ENCODE data around the gene KRTAP15-1. TPM values are rescaled to one million over a fixed set of nuclear protein-coding genes. Genes with fewer than 3 reads are reported as not detected.

Gene KRTAP15-1
- total RNA-seq, 1 donor from 2014 or later = not detected

DNA sequence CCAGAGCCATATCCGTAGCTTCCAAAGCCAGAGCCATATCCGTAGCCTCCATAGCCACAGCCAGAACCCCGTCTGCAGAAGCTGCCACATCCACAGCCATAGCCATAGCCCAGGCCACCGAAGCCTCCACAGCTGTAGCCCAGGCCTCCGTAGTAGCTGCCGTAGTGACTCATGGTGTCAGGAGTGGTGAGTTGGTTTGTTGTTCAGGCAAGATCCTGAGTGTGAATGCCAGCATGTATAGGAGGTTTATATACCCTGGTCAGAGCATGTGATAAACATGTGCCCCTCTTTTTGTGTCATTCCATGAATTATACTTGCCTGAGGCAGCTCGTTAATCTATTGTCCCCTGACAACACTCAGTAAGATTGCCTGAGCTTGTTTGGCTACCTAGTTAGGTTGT, 40.1 kb downstream of the KRTAP15-1 start, which contains the start of gene KRTAP19-1:
Gene KRTAP19-1, minus strand, starts transcription at position 223 of the 400 bp plus-strand sequence. Its CDS starts 50 bp downstream, at position 173.
- DNase-seq (ENCODE audit: missing footprints) (no peak), ATAC-seq (no peak)
- intact Hi-C loops (cut with DNase I) = loop anchor here (5.0 kb wide), 1 partner anchor 87 kb away; no protein-coding TSS in a partner anchor

- no peak for DNase-seq (ENCODE audit: missing footprints)
- intact Hi-C loops (cut with DNase I) = loop anchor here (5.0 kb wide), 1 partner anchor 85 kb away; no protein-coding TSS in a partner anchor
- ATAC-seq = no peak
These were observed 42.1 kb downstream of the KRTAP15-1 start for GRCh38 chr21:30482130-30482529.

DNA sequence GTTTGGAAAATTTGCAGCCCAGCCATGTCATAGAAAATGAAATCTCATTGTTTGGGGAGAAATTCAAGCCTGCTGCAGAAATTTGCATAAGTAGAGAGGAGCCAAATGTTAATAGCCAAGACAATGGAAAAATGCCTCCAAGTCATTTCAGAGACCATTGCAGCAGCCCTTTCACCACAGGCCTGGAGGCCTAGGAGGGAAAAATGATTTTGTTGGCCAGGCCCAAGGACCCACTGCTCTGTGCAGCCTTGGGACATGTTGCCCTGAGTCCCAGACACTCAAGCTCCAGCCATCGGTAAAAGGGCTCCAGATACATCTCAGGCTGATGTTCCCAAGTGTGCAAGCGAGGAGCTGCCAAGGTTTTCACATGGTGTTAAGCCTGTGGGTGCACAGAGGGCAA, 46.1 kb downstream of the KRTAP15-1 start:
- DNase-seq (ENCODE audit: missing footprints) (no peak), ATAC-seq (no peak)
- intact Hi-C loops (cut with DNase I) = no loop called here

DNA sequence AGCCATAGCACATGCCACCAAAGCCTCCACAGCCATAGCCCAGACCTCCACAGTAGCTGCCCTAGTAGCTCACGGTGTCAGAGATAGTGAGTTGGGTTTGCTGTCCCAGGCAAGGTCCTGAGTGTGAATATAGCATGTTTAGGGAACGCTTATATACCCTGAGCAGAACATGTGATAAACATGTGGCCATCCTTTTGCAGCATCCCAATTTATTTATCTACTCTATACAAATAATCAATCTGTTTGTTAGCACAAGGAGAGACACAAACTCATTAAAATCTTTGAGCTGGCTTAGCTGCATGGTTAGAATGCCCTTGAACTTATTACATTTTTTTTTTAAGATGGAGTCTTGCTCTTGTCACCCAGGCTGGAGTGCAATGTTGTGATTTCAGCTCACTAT, 47.3 kb downstream of the KRTAP15-1 start, which contains the start of gene KRTAP19-2:
Gene KRTAP19-2, minus strand, starts transcription at position 101 of the 400 bp plus-strand sequence. Its CDS starts 88 bp downstream, at position 13.
- ATAC-seq = no peak
- intact Hi-C loops (cut with DNase I) = no loop called here

More for the DNA sequence above, 47.3 kb downstream of the KRTAP15-1 start, which contains the start of gene KRTAP19-2:
- DNase-seq (ENCODE audit: missing footprints) = no peak

Other genes starting within 250 kb of the KRTAP15-1 start
- not detected for gene CLDN8, start 224.2 kb upstream of the KRTAP15-1 start, total RNA-seq
- gene KRTAP24-1, start 157.3 kb upstream of the KRTAP15-1 start, total RNA-seq = not detected
- not detected for gene KRTAP25-1, start 150.8 kb upstream of the KRTAP15-1 start, total RNA-seq
- not detected for gene KRTAP26-1, start 120.0 kb upstream of the KRTAP15-1 start, total RNA-seq
- gene KRTAP27-1, start 102.6 kb upstream of the KRTAP15-1 start, total RNA-seq = not detected
- not detected for gene KRTAP23-1, start 91.7 kb upstream of the KRTAP15-1 start, total RNA-seq
- gene KRTAP13-2, start 68.0 kb upstream of the KRTAP15-1 start, total RNA-seq = not detected
- not detected for gene KRTAP13-1, start 44.2 kb upstream of the KRTAP15-1 start, total RNA-seq
- gene KRTAP13-3, start 14.3 kb upstream of the KRTAP15-1 start, total RNA-seq = not detected
- not detected for gene KRTAP13-4, start 10.1 kb upstream of the KRTAP15-1 start, total RNA-seq
- gene KRTAP19-1, start 40.1 kb downstream of the KRTAP15-1 start, total RNA-seq = not detected
- gene KRTAP19-2, start 47.2 kb downstream of the KRTAP15-1 start, total RNA-seq = not detected
- not detected for gene KRTAP19-3, start 51.7 kb downstream of the KRTAP15-1 start, total RNA-seq
- not detected for gene KRTAP19-4, start 56.9 kb downstream of the KRTAP15-1 start, total RNA-seq
- not detected for gene KRTAP19-5, start 61.9 kb downstream of the KRTAP15-1 start, total RNA-seq
- not detected for gene KRTAP19-6, start 101.6 kb downstream of the KRTAP15-1 start, total RNA-seq
- not detected for gene KRTAP19-7, start 121.0 kb downstream of the KRTAP15-1 start, total RNA-seq
- not detected for gene KRTAP22-2, start 150.1 kb downstream of the KRTAP15-1 start, total RNA-seq
- not detected for gene KRTAP6-3, start 152.2 kb downstream of the KRTAP15-1 start, total RNA-seq
- not detected for gene KRTAP6-2, start 158.6 kb downstream of the KRTAP15-1 start, total RNA-seq
- not detected for gene KRTAP22-1, start 160.8 kb downstream of the KRTAP15-1 start, total RNA-seq
- not detected for gene KRTAP6-1, start 173.7 kb downstream of the KRTAP15-1 start, total RNA-seq
- not detected for gene KRTAP20-1, start 176.2 kb downstream of the KRTAP15-1 start, total RNA-seq
- gene KRTAP20-4, start 180.4 kb downstream of the KRTAP15-1 start, total RNA-seq = not detected
- not detected for gene KRTAP20-2, start 194.9 kb downstream of the KRTAP15-1 start, total RNA-seq
- gene KRTAP20-3, start 202.6 kb downstream of the KRTAP15-1 start, total RNA-seq = not detected

All from Right ventricle myocardium inferior (tissue), 1 donor.